K562 (cell line): ENCODE measurements around the gene POFUT2. TPM values are rescaled to one million over a fixed set of nuclear protein-coding genes. Genes with fewer than 3 reads are reported as not detected.

Experiments used
- BHLHE40 ChIP-seq: IDR thresholded peaks from 2 replicates; pipeline ENCODE4 v1.6.1; 2011; ENCODE audit warnings: low read length, improper control_type of control experiment
- DDX20 ChIP-seq: fragments of 450-650 bp; IDR thresholded peaks from 2 replicates; pipeline ENCODE4 v1.6.1; 2016; ENCODE audit warnings: missing genetic modification characterization, low read depth, mild to moderate bottlenecking, missing compliant biosample characterization, moderate library complexity
- GABPB1 ChIP-seq: sonication (generic); formaldehyde crosslinking; IDR thresholded peaks from 2 replicates; pipeline ENCODE4 v1.8.0; 2022; ENCODE audit warnings: mild to moderate bottlenecking, missing genetic modification reagents
- HDAC6 ChIP-seq: IDR thresholded peaks from 2 replicates; pipeline ENCODE4 v1.6.1; 2012; ENCODE audit warnings: low read depth, mild to moderate bottlenecking, control low read depth, inconsistent platforms, low read length, moderate library complexity
- MYC ChIP-seq, 2 experiments: fragments of 250-450 bp in 1 of 2; sonication (Bioruptor Pico) in 1 of 2; IDR thresholded peaks; 2 replicates each; pipeline versions ENCODE4 v1.5.1 to v1.6.1; 2012 to 2021; ENCODE audit warnings: low read depth in 2 of 2, borderline replicate concordance in 1 of 2, improper control_type of control experiment in 1 of 2, low read length in 1 of 2, mild to moderate bottlenecking in 1 of 2, moderate library complexity in 1 of 2
- NCOA2 ChIP-seq, 2 experiments: fragments of 450-650 bp; IDR thresholded peaks; 2 replicates each; pipeline ENCODE4 v1.6.1; 2018; ENCODE audit warnings: mild to moderate bottlenecking in 2 of 2, moderate library complexity in 1 of 2; ENCODE audit not compliant: partially characterized antibody in 2 of 2
- PHB2 ChIP-seq: fragments of 450-650 bp; IDR thresholded peaks from 2 replicates; pipeline ENCODE4 v1.6.1; 2017; ENCODE audit warnings: low read depth
- TARDBP ChIP-seq: fragments of 450-650 bp; IDR thresholded peaks from 2 replicates; pipeline ENCODE4 v1.6.1; 2016
- ZNF23 ChIP-seq: fragments of 250-450 bp; sonication (Bioruptor Pico); IDR thresholded peaks from 2 replicates; pipeline ENCODE4 v1.4.0; 2020; ENCODE audit warnings: mild to moderate bottlenecking
- ZNF75A ChIP-seq: fragments of 450-650 bp; formaldehyde crosslinking; IDR thresholded peaks from 2 replicates; pipeline ENCODE4 v1.4.0; 2020; ENCODE audit warnings: mild to moderate bottlenecking
- ZSCAN32 ChIP-seq: fragments of 450-650 bp; formaldehyde crosslinking; IDR thresholded peaks from 2 replicates; pipeline ENCODE4 v1.4.0; 2020; ENCODE audit warnings: mild to moderate bottlenecking, moderate library complexity
- polyA plus RNA-seq, 8 experiments: library from polyadenylated mRNA; depleted of rRNA in 4 of 8; stranded (reverse) in 5 of 8; unstranded in 3 of 8; fragments of >200 nt; fragmentation: Nextera tagmentation in 2 of 8; fragmentation: Illumina TruSeq in 1 of 8; extraction: Ambion mirVana in 2 of 8; extraction: Trizol in 1 of 8; gene quantifications; 2 replicates each; pipeline versions ENCODE4 v1.2.1 to v1.2.3, GENCODE V29; 2011 to 2014; ENCODE audit warnings: inconsistent platforms in 1 of 8, missing spikeins in 1 of 8
- total RNA-seq, 7 experiments: library from RNA; depleted of rRNA in 6 of 7; stranded (reverse); fragments of >200 nt in 6 of 7; fragmentation: Illumina TruSeq in 2 of 7; extraction: Trizol in 2 of 7; gene quantifications; 2 replicates each; pipeline versions ENCODE4 v1.2.1 to v1.2.3, GENCODE V29; 2011 to 2021; ENCODE audit warnings: low replicate concordance in 1 of 7
- TF ChIP-seq, protein P1 (sequence below): fragments of 250-450 bp; sonication (Bioruptor Pico); IDR thresholded peaks from 2 replicates; pipeline ENCODE4 v1.8.0; 2021; ENCODE audit warnings: moderate library complexity, mild to moderate bottlenecking, inconsistent platforms
- TF ChIP-seq, protein P2 (sequence below): sonication (generic); formaldehyde crosslinking; IDR thresholded peaks from 2 replicates; pipeline ENCODE4 v1.8.0; 2022; ENCODE audit warnings: mild to moderate bottlenecking, missing genetic modification reagents

POFUT2 gene
- total and polyA plus RNA-seq, 9 of the 15 experiments (the other 6 are each of a cell fraction or from before 2014, with no cell fraction given): 1.1 to 24.2 (median 11.0) TPM

DNA sequence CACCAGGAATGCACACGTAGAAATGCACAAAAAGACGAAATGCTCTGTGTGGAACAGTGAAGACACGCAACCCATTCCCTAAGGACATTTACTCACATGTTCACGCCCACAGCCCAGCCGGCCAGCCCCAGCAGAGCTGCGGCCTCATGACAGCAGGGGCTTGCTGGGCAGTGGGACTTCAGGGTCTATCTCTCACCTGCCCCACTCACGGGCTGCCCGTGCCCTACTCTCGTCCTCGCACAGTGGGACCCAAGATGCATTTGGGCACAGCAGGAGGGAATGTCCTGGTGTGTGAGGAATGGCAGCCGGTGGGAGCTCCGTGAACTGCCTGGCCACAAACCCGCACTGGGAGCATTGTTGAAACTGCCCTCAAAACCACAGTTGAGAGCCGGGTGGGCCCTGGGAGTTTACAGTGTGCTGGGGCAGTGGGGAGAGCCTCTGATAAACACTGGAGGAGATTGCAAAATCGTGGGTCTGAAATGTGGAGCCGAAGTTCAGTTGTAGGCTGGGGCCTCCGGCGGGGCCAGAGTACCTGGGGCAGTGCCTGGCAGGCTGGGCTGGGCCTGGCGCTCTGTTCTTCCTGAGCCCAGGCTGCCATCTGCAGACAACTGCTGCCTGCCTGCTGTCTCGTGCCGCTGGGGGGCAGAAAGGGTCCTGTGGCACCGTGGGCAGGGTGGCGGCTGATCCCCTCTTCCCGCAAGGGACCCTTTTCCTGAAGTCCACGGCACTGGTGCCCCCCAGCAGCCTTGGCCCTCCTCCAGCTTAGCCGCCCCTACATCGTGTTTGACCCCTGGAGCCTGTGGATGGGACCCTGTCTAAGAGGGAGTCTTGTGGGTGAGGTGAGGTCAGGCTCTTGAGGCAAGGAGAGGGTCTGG, 20.7 kb upstream of the POFUT2 start (continued):
- TF ChIP-seq, protein P1, sequence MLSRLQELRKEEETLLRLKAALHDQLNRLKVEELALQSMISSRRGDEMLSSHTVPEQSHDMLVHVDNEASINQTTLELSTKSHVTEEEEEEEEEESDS (CRISPR knock-in tag): no peak
- TF ChIP-seq NCOA2 (IDR thresholded peaks at IDR 0.05; ENCODE audit: partially characterized antibody in 2 of 2): no peak
- TF ChIP-seq GABPB1 (CRISPR knock-in tag): 0 out of 2 replicates have a peak, but pooled peaks have one; percentile 0
- TF ChIP-seq, protein P2, sequence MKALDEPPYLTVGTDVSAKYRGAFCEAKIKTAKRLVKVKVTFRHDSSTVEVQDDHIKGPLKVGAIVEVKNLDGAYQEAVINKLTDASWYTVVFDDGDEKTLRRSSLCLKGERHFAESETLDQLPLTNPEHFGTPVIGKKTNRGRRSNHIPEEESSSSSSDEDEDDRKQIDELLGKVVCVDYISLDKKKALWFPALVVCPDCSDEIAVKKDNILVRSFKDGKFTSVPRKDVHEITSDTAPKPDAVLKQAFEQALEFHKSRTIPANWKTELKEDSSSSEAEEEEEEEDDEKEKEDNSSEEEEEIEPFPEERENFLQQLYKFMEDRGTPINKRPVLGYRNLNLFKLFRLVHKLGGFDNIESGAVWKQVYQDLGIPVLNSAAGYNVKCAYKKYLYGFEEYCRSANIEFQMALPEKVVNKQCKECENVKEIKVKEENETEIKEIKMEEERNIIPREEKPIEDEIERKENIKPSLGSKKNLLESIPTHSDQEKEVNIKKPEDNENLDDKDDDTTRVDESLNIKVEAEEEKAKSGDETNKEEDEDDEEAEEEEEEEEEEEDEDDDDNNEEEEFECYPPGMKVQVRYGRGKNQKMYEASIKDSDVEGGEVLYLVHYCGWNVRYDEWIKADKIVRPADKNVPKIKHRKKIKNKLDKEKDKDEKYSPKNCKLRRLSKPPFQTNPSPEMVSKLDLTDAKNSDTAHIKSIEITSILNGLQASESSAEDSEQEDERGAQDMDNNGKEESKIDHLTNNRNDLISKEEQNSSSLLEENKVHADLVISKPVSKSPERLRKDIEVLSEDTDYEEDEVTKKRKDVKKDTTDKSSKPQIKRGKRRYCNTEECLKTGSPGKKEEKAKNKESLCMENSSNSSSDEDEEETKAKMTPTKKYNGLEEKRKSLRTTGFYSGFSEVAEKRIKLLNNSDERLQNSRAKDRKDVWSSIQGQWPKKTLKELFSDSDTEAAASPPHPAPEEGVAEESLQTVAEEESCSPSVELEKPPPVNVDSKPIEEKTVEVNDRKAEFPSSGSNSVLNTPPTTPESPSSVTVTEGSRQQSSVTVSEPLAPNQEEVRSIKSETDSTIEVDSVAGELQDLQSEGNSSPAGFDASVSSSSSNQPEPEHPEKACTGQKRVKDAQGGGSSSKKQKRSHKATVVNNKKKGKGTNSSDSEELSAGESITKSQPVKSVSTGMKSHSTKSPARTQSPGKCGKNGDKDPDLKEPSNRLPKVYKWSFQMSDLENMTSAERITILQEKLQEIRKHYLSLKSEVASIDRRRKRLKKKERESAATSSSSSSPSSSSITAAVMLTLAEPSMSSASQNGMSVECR (CRISPR knock-in tag): peak; percentile 43; the same call in 1 of the 2 replicates
- 0 out of 2 replicates have a peak, but pooled peaks have one; percentile 9 for TF ChIP-seq BHLHE40
- TF ChIP-seq DDX20 (tag): no peak
- no peak for TF ChIP-seq HDAC6
- no peak for TF ChIP-seq PHB2
- no peak for TF ChIP-seq MYC (IDR thresholded peaks at IDR 0.05; ENCODE audit: low read depth, low read length)
- TF ChIP-seq MYC (CRISPR knock-in tag; IDR thresholded peaks at IDR 0.05; ENCODE audit: borderline replicate concordance, low read depth): no peak
- TF ChIP-seq ZSCAN32 (CRISPR knock-in tag): no peak
- TF ChIP-seq ZNF23 (CRISPR knock-in tag): no peak
- TF ChIP-seq ZNF75A (CRISPR knock-in tag): no peak
- no peak for TF ChIP-seq TARDBP
